SK-N-MC (cell line): ENCODE measurements around the gene PRR16.

Source experiments
- EZH2 ChIP-seq: fragments of 200-600 bp; sonication (generic); IDR thresholded peaks from one replicate; pipeline ENCODE4 v1.6.1; 2017; ENCODE audit warnings: antibody characterized with exemption
- FOXP2 ChIP-seq: optimal IDR thresholded peaks from 2 replicates; pipeline ENCODE3; 2011; ENCODE audit warnings: mild to moderate bottlenecking, moderate library complexity; ENCODE audit not compliant: insufficient read depth; ENCODE audit errors: extremely low read length, control extremely low read depth
- POLR2AphosphoS5 ChIP-seq: IDR thresholded peaks from 2 replicates; pipeline ENCODE4 v1.6.1; 2012; ENCODE audit warnings: mild to moderate bottlenecking, low read depth, low read length, borderline replicate concordance

- TF ChIP-seq POLR2AphosphoS5 (no peak), EZH2 (no peak), FOXP2 (no peak)
Measured at GRCh38 chr5:120567921-120568320, 103.8 kb downstream of the PRR16 start.
